Neural cell (in vitro differentiated cells): ENCODE results near the gene IFRD1.

Experiments used
- CTCF ChIP-seq: fragments of 450-650 bp; IDR thresholded peaks from 2 replicates; pipeline ENCODE4 v1.5.1; 2014; ENCODE audit warnings: antibody characterized with exemption, mild to moderate bottlenecking, moderate library complexity; ENCODE audit not compliant: poor library complexity, severe bottlenecking
- EP300 ChIP-seq: fragments of 450-650 bp; conservative IDR thresholded peaks from 2 replicates; pipeline ENCODE4 v1.6.1; 2014; ENCODE audit warnings: antibody characterized with exemption, mild to moderate bottlenecking, moderate library complexity; ENCODE audit not compliant: poor library complexity, severe bottlenecking
- EZH2 ChIP-seq: fragments of 200-600, 300-800 bp; shearing (Covaris generic), sonication (generic); IDR thresholded peaks from 2 replicates; pipeline ENCODE4 v1.6.1; 2014; ENCODE audit warnings: antibody characterized with exemption, low read length, borderline replicate concordance, mild to moderate bottlenecking; ENCODE audit not compliant: insufficient read depth, poor library complexity, severe bottlenecking
- MXI1 ChIP-seq: fragments of 450-650 bp; conservative IDR thresholded peaks from 2 replicates; pipeline ENCODE4 v1.6.1; 2014; ENCODE audit warnings: antibody characterized with exemption, mild to moderate bottlenecking; ENCODE audit not compliant: poor library complexity, severe bottlenecking
- POLR2AphosphoS5 ChIP-seq: IDR thresholded peaks from 2 replicates; pipeline ENCODE4 v1.6.1; 2012
- RAD21 ChIP-seq: fragments of 450-650 bp; conservative IDR thresholded peaks from 2 replicates; pipeline ENCODE4 v1.6.1; 2014; ENCODE audit warnings: antibody characterized with exemption, mild to moderate bottlenecking, moderate library complexity
- SMC3 ChIP-seq: fragments of 450-650 bp; conservative IDR thresholded peaks from 2 replicates; pipeline ENCODE4 v1.6.1; 2014; ENCODE audit warnings: antibody characterized with exemption, mild to moderate bottlenecking, moderate library complexity; ENCODE audit not compliant: poor library complexity
- TF ChIP-seq, protein P1 (sequence below): IDR thresholded peaks from 2 replicates; pipeline ENCODE4 v1.6.1; 2012; ENCODE audit warnings: borderline replicate concordance

DNA sequence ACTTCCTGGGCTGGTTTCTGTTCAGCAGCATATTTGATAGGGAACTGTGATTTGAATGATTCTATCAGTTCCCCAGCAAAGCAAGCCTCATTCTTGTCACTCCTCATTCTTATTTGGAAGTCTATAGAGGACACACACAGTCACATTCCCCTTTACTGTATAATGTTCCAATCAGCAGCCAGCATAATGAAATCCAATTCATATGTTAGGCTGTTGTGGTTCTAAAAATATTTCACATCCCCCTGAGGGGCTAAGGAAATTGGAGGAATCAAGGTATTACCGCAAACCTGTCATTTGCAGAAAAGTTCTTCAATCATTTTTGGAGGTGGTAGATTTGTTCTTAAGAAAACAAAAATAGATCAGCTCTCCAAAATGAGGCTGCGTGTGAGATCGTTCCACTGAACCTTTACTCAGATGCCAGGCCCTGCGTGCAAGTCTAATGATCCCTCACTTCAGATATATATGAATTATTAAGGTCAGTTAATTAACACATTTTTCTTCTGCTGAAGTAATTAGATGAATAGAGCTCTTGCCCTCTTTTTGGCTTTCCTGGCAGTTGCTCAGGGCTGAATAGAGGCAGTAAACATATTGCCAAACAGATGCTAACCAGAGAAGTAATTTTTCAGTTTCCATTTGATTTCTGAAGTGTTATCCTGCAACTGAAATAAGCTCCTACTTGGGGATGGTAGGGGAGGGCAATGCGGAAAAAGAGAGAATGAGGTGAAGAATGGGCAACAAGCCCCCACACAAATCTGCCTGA, 62.4 kb downstream of the IFRD1 start:
- no peak for TF ChIP-seq CTCF
- TF ChIP-seq POLR2AphosphoS5: no peak
- TF ChIP-seq EP300: no peak
- no peak for TF ChIP-seq EZH2
- TF ChIP-seq, protein P1, sequence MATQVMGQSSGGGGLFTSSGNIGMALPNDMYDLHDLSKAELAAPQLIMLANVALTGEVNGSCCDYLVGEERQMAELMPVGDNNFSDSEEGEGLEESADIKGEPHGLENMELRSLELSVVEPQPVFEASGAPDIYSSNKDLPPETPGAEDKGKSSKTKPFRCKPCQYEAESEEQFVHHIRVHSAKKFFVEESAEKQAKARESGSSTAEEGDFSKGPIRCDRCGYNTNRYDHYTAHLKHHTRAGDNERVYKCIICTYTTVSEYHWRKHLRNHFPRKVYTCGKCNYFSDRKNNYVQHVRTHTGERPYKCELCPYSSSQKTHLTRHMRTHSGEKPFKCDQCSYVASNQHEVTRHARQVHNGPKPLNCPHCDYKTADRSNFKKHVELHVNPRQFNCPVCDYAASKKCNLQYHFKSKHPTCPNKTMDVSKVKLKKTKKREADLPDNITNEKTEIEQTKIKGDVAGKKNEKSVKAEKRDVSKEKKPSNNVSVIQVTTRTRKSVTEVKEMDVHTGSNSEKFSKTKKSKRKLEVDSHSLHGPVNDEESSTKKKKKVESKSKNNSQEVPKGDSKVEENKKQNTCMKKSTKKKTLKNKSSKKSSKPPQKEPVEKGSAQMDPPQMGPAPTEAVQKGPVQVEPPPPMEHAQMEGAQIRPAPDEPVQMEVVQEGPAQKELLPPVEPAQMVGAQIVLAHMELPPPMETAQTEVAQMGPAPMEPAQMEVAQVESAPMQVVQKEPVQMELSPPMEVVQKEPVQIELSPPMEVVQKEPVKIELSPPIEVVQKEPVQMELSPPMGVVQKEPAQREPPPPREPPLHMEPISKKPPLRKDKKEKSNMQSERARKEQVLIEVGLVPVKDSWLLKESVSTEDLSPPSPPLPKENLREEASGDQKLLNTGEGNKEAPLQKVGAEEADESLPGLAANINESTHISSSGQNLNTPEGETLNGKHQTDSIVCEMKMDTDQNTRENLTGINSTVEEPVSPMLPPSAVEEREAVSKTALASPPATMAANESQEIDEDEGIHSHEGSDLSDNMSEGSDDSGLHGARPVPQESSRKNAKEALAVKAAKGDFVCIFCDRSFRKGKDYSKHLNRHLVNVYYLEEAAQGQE: no peak
- no peak for TF ChIP-seq SMC3
- no peak for TF ChIP-seq RAD21
- no peak for TF ChIP-seq MXI1
